Adipose tissue (tissue), 3 donors: ENCODE measurements around the gene SPSB2. TPM values are rescaled to one million over a fixed set of nuclear protein-coding genes. Genes with fewer than 3 reads are reported as not detected.
A peak's percentile ranks its signal among the peaks of the same experiment; 100 is the strongest.
"Not testable (repeated sequence)": the region's sequence is repeated elsewhere in the genome, so short reads cannot be mapped to it uniquely, and the experiment has no call there.

Source experiments
- H3K27ac ChIP-seq: one replicate; pipeline ENCODE4 v1.5.1; 2013; ENCODE audit warnings: low read depth, low read length
- WGBS, 3 donors: extraction: QIAGEN DNeasy Blood & Tissue Kit; methylation state at CpG; one replicate each; pipeline ENCODE4 v1.1.7; 2013; 5-methylcytosine and 5-hydroxymethylcytosine counted together
- polyA plus RNA-seq, 3 donors: library from polyadenylated mRNA; stranded (reverse); fragments of 200-250 nt; gene quantifications; one replicate each; pipeline ENCODE4 v1.2.3, GENCODE V29; 2013
- donor health status: healthy with polysubstance abuse.
- donor health status: Bipolar disorder and iron deficiency.
- donor health status: healthy.

Gene SPSB2
- 1 to 10 TPM; 5.4 to 6.2 (median 5.6) TPM for polyA plus RNA-seq

- WGBS, 3 donors: 1% methylated on average over 49 to 65 of the region's 66 CpGs
- peak within 1 kb of the TSS; percentile 74 for H3K27ac ChIP-seq
Measured at GRCh38 chr12:6873094-6874014, at the start of gene SPSB2. TSS of gene SPSB2 (minus strand) at chr12:6873303. CDS start at chr12:6872901, 402 bp downstream.

- H3K27ac ChIP-seq: no peak overlapping the region
- 69 to 83% (median 76%) methylated on average over 9 of the region's 9 CpGs for WGBS, 3 donors
Measured at GRCh38 chr12:6921996-6922946, 49.2 kb upstream of the SPSB2 start.

GRCh38 chr12:6921539-6921938 is 48.4 kb upstream of the SPSB2 start:
- H3K27ac ChIP-seq: no peak overlapping the region
- 73 to 94% (median 85%) methylated on average over 7 of the region's 7 CpGs for WGBS, 3 donors

GRCh38 chr12:6919588-6919987 is 46.5 kb upstream of the SPSB2 start:
- H3K27ac ChIP-seq: no peak overlapping the region
- WGBS, 3 donors: 66 to 70% (median 68%) methylated on average over 7 of the region's 7 CpGs

GRCh38 chr12:6917491-6918231 is 44.6 kb upstream of the SPSB2 start:
- 76 to 82% (median 77%) methylated on average over 14 of the region's 14 CpGs for WGBS, 3 donors
- no peak overlapping the region for H3K27ac ChIP-seq

GRCh38 chr12:6916426-6917200 is 43.5 kb upstream of the SPSB2 start:
- no peak overlapping the region for H3K27ac ChIP-seq
- 91 to 94% (median 93%) methylated on average over 11 of the region's 11 CpGs for WGBS, 3 donors

- no peak overlapping the region for H3K27ac ChIP-seq
- WGBS, 3 donors: 82 to 85% (median 83%) methylated on average over 14 of the region's 14 CpGs
Measured at GRCh38 chr12:6915789-6916285, 42.7 kb upstream of the SPSB2 start.

- WGBS, 3 donors: 17 to 25% (median 23%) methylated on average over 27 to 29 of the region's 29 CpGs
Measured at GRCh38 chr12:6914947-6915788, 42.1 kb upstream of the SPSB2 start.

GRCh38 chr12:6914246-6914946 is 41.3 kb upstream of the SPSB2 start, which contains the start of gene ENO2:
TSS of gene ENO2 (plus strand) at chr12:6914580. CDS start at chr12:6915833, 1,253 bp downstream.
- WGBS, 3 donors: 0 to 1% (median 1%) methylated on average over 49 to 68 of the region's 68 CpGs
- no peak within 1 kb of the TSS for H3K27ac ChIP-seq

More at GRCh38 chr12:6914947-6915788, 42.1 kb upstream of the SPSB2 start:
- H3K27ac ChIP-seq: no peak overlapping the region

- 78 to 95% (median 91%) methylated on average over 15 of the region's 15 CpGs for WGBS, 3 donors
Measured at GRCh38 chr12:6912164-6912935, 39.2 kb upstream of the SPSB2 start.

GRCh38 chr12:6909421-6910145 is 36.5 kb upstream of the SPSB2 start:
- H3K27ac ChIP-seq: no peak overlapping the region
- 91 to 92% (median 91%) methylated on average over 4 of the region's 4 CpGs for WGBS, 3 donors

More at GRCh38 chr12:6912164-6912935, 39.2 kb upstream of the SPSB2 start:
- no peak overlapping the region for H3K27ac ChIP-seq

- WGBS, 3 donors: 94 to 97% (median 95%) methylated on average over 11 of the region's 11 CpGs
Measured at GRCh38 chr12:6908141-6908540, 35.0 kb upstream of the SPSB2 start.

GRCh38 chr12:6905414-6906040 is 32.4 kb upstream of the SPSB2 start:
- H3K27ac ChIP-seq: no peak overlapping the region
- 63 to 75% (median 64%) methylated on average over 5 of the region's 5 CpGs for WGBS, 3 donors

More at GRCh38 chr12:6908141-6908540, 35.0 kb upstream of the SPSB2 start:
- H3K27ac ChIP-seq: not testable (repeated sequence)
